Small intestine (tissue), 7 donors: ENCODE results near the gene ACBD4. TPM values are rescaled to one million over a fixed set of nuclear protein-coding genes. Genes with fewer than 3 reads are reported as not detected.

ENCODE experiments used
- DNase-seq, 2 donors: peaks; one replicate each; pipeline versions ENCODE4 v3.0.0 to v3.0.0-alpha.2; 2013
- FAIRE-seq: peaks from 2 replicates; lab custom pipeline; 2012; peaks lifted over from hg19 to GRCh38; lab: Jason Lieb, UNC
- H3K27ac ChIP-seq, 3 donors: one replicate each; pipeline ENCODE4 v1.5.1; 2013; ENCODE audit warnings: low read length in 2 of 3, mild to moderate bottlenecking in 2 of 3, control low read depth in 1 of 3, inconsistent platforms in 1 of 3, low read depth in 1 of 3, moderate library complexity in 1 of 3
- H3K27me3 ChIP-seq, 3 donors: one replicate each; pipeline ENCODE4 v1.6.1; 2013; ENCODE audit warnings: low read length in 3 of 3, inconsistent platforms in 1 of 3; ENCODE audit not compliant: control insufficient read depth in 3 of 3, insufficient read depth in 3 of 3
- H3K36me3 ChIP-seq, 3 donors: one replicate each; pipeline ENCODE4 v1.6.1; 2013; ENCODE audit warnings: low read length in 3 of 3, inconsistent platforms in 1 of 3, low read depth in 1 of 3, mild to moderate bottlenecking in 1 of 3, moderate library complexity in 1 of 3; ENCODE audit not compliant: control insufficient read depth in 3 of 3, insufficient read depth in 2 of 3
- H3K4me1 ChIP-seq, 3 donors: one replicate each; pipeline ENCODE4 v1.6.1; 2013; ENCODE audit warnings: low read length in 2 of 3, inconsistent platforms in 1 of 3, low read depth in 1 of 3, mild to moderate bottlenecking in 1 of 3, moderate library complexity in 1 of 3; ENCODE audit not compliant: control insufficient read depth in 3 of 3, insufficient read depth in 2 of 3
- H3K4me3 ChIP-seq, 3 donors: one replicate each; pipeline ENCODE4 v1.5.1; 2013; ENCODE audit warnings: low read length in 3 of 3, control low read depth in 1 of 3, inconsistent platforms in 1 of 3, low read depth in 1 of 3, mild to moderate bottlenecking in 1 of 3, moderate library complexity in 1 of 3
- H3K9me3 ChIP-seq, 2 donors: one replicate each; pipeline ENCODE4 v1.6.1; 2013; ENCODE audit warnings: low read depth in 1 of 2, low read length in 1 of 2; ENCODE audit not compliant: control insufficient read depth in 2 of 2, insufficient read depth in 1 of 2
- WGBS, 3 donors: extraction: QIAGEN DNeasy Blood & Tissue Kit; methylation state at CpG; one replicate each; pipeline ENCODE4 v1.1.7; 2013; 5-methylcytosine and 5-hydroxymethylcytosine counted together
- polyA plus RNA-seq, 4 donors: library from polyadenylated mRNA; stranded (reverse) in 3 of 4; unstranded in 1 of 4; fragments of 200-250 nt in 3 of 4; fragments of 120-200 nt in 1 of 4; gene quantifications; one replicate each; pipeline versions ENCODE4 v1.2.1 to v1.2.3, GENCODE V29; 2013
- donor health status: healthy with polysubstance abuse.
- donor health status: control.
- donor health status: control.
- donor health status: Bipolar disorder and iron deficiency.
- donor health status: healthy.

Gene ACBD4
- polyA plus RNA-seq, 4 donors: 18.1 to 184 (median 93.2) TPM

GRCh38 chr17:45106582-45106981, 28.9 kb upstream of the ACBD4 start:
- Histone ChIP-seq H3K27ac (no peak overlapping the region), H3K27me3 (no peaks in the 10 kb centered on the region), H3K36me3 (peaks cover 29 to 87% (median 30%) of the 10 kb centered on the region in 3 donors), H3K4me3 (no peak overlapping the region), H3K4me1 (no peaks in the 10 kb centered on the region), H3K9me3 (no peaks in the 10 kb centered on the region)
- DNase-seq (no peak), FAIRE-seq (no peak)
- 89 to 91% (median 90%) methylated on average over 5 of the region's 5 CpGs for WGBS, 3 donors

DNA sequence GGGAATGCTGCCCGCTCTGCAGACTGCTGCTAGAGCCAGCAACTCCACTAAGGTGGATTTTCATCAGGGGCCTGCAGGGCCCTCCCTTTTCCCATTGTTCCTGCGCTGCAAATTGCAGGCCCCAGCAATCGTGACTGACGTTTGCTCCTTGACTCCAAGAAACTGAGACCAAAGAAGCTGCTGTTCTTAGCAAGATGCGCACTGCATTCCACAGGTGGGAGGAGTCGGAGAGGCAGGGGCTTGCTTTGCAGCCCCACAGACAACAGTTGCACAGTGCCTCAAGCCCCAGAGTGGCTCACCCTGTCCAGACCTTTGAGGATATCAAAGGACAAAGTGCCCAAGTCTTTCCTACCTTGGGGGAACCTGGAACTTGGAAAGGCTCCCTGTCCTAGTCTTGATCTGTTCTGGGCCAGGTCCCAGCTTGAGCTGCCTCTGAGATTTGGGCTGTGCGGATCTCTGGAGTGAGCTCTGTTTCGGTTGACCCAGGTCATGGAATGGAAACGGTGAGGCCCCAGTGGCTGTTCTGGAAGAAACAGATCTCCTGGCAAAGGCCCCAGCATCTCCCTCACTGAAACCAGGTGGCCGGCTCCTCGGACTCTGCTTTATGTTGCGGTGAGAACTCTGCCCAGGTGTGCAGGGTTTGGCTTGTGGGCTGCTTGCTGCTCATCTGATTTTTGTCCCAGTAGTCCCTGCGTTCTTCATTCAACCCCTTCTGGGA, 28.0 kb upstream of the ACBD4 start:
- H3K4me1 ChIP-seq: no peaks in the 10 kb centered on the region
- no peaks in the 10 kb centered on the region for H3K27me3 ChIP-seq
- H3K4me3 ChIP-seq: no peak overlapping the region
- WGBS, 3 donors: 84 to 91% (median 91%) methylated on average over 13 of the region's 13 CpGs
- peaks cover 24 to 87% (median 29%) of the 10 kb centered on the region in 3 donors for H3K36me3 ChIP-seq
- H3K9me3 ChIP-seq: no peaks in the 10 kb centered on the region
- FAIRE-seq (no peak), DNase-seq (no peak)
- H3K27ac ChIP-seq: no peak overlapping the region

DNA sequence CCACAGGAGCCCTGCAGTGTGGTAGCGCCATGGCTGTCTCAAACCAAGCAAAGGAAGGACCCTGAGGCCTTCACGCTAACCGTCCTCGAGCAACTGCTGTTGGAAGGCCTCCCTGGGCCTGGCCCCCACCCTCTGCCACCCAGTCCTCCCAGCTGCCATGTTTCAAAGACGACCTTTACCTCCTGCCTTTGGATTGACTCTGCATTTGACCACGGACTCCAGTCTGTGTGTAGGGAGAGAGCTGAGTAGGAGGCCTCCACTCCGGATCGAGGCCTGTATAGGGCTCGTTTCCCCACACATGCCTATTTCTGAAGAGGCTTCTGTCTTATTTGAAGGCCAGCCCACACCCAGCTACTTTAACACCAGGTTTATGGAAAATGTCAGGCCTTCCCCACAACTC, 27.4 kb upstream of the ACBD4 start:
- 63 to 65% (median 64%) methylated on average over 9 of the region's 9 CpGs for WGBS, 3 donors
- FAIRE-seq (no peak), DNase-seq (no peak)
- H3K27me3 ChIP-seq: no peaks in the 10 kb centered on the region
- no peak overlapping the region for H3K4me3 ChIP-seq
- H3K4me1 ChIP-seq: no peaks in the 10 kb centered on the region
- peaks cover 24 to 87% (median 26%) of the 10 kb centered on the region in 3 donors for H3K36me3 ChIP-seq
- H3K27ac ChIP-seq: no peak overlapping the region
- no peaks in the 10 kb centered on the region for H3K9me3 ChIP-seq

GRCh38 chr17:45108595-45109521, 26.6 kb upstream of the ACBD4 start:
- H3K4me1 ChIP-seq: no peaks in the 10 kb centered on the region
- 72 to 77% (median 77%) methylated on average over 12 of the region's 12 CpGs for WGBS, 3 donors
- H3K9me3 ChIP-seq: no peaks in the 10 kb centered on the region
- DNase-seq: no peak
- H3K36me3 ChIP-seq: peaks cover 17 to 87% (median 18%) of the 10 kb centered on the region in 3 donors
- H3K4me3 ChIP-seq: no peak overlapping the region
- FAIRE-seq: no peak
- no peak overlapping the region for H3K27ac ChIP-seq
- no peaks in the 10 kb centered on the region for H3K27me3 ChIP-seq

GRCh38 chr17:45110676-45111611, 24.5 kb upstream of the ACBD4 start:
- FAIRE-seq (no peak), DNase-seq (peak in 1 of 2 donors; percentile 15)
- H3K4me1 ChIP-seq: no peaks in the 10 kb centered on the region
- H3K27me3 ChIP-seq: no peaks in the 10 kb centered on the region
- H3K27ac ChIP-seq: no peak overlapping the region
- no peak overlapping the region for H3K4me3 ChIP-seq
- no peaks in the 10 kb centered on the region for H3K9me3 ChIP-seq
- peaks cover 5 to 81% (median 12%) of the 10 kb centered on the region in 3 donors for H3K36me3 ChIP-seq
- 79 to 81% (median 79%) methylated on average over 16 of the region's 16 CpGs for WGBS, 3 donors

- Histone ChIP-seq H3K9me3 (no peaks in the 10 kb centered on the region), H3K4me1 (no peaks in the 10 kb centered on the region), H3K36me3 (peaks cover 5 to 75% (median 5%) of the 10 kb centered on the region in 3 donors), H3K27ac (no peak overlapping the region), H3K4me3 (no peak overlapping the region), H3K27me3 (no peaks in the 10 kb centered on the region)
- DNase-seq: no peak
- FAIRE-seq: no peak
- WGBS, 3 donors: 93 to 94% (median 93%) methylated on average over 11 of the region's 11 CpGs
Observed at GRCh38 chr17:45111850-45112249, 23.6 kb upstream of the ACBD4 start.

- H3K36me3 ChIP-seq: peaks cover 1 to 69% (median 2%) of the 10 kb centered on the region in 3 donors
- no peaks in the 10 kb centered on the region for H3K27me3 ChIP-seq
- no peaks in the 10 kb centered on the region for H3K9me3 ChIP-seq
- no peak overlapping the region for H3K4me3 ChIP-seq
- H3K4me1 ChIP-seq: no peaks in the 10 kb centered on the region
- no peak for FAIRE-seq
- whole genome bisulfite sequencing, 3 donors: 91 to 95% (median 94%) methylated on average over 22 to 23 of the region's 23 CpGs
- no peak overlapping the region for H3K27ac ChIP-seq
- DNase-seq: no peak
Observed at GRCh38 chr17:45112559-45113423, 22.7 kb upstream of the ACBD4 start.
